Measurements from ENCODE around the gene FAM222A. TPM values are rescaled to one million over a fixed set of nuclear protein-coding genes. Genes with fewer than 3 reads are reported as not detected.

Gene FAM222A
- total RNA-seq, 1 donor from 2014 or later: 0.73 TPM

- no peak for ATAC-seq (ENCODE audit: low read depth)
- Mint-ChIP-seq H3K27me3 (peaks cover 39% of the 10 kb centered on the region), H3K27ac (no peak overlapping the region), H3K9me3 (no peaks in the 10 kb centered on the region), H3K4me3 (no peak overlapping the region), H3K36me3 (ENCODE audit: low read depth) (no peaks in the 10 kb centered on the region), H3K4me1 (no peaks in the 10 kb centered on the region)
- TF ChIP-seq CTCF (IDR thresholded peaks at IDR 0.05): no peak
- CTCF ChIA-PET: no interaction called here
- POLR2A ChIA-PET: no interaction called here
- DNase-seq: no peak
- intact Hi-C loops (cut with micrococcal nuclease): no loop called here
Observed at GRCh38 chr12:109707470-109707821, 6.2 kb upstream of the FAM222A start.

- Mint-ChIP-seq H3K4me1 (peaks cover 5% of the 10 kb centered on the region), H3K36me3 (ENCODE audit: low read depth) (no peaks in the 10 kb centered on the region), H3K4me3 (no peak overlapping the region), H3K27ac (no peak overlapping the region), H3K9me3 (no peaks in the 10 kb centered on the region), H3K27me3 (peaks cover 30% of the 10 kb centered on the region)
- POLR2A ChIA-PET: no interaction called here
- CTCF ChIA-PET: no interaction called here
- TF ChIP-seq CTCF (IDR thresholded peaks at IDR 0.05): no peak
- DNase-seq (no peak), ATAC-seq (ENCODE audit: low read depth) (no peak)
- intact Hi-C loops (cut with micrococcal nuclease): no loop called here
Observed at GRCh38 chr12:109708939-109709338, 4.7 kb upstream of the FAM222A start.

- Mint-ChIP-seq H3K4me3 (no peak overlapping the region), H3K9me3 (no peaks in the 10 kb centered on the region), H3K27ac (no peak overlapping the region), H3K27me3 (peaks cover 30% of the 10 kb centered on the region), H3K4me1 (peaks cover 5% of the 10 kb centered on the region), H3K36me3 (ENCODE audit: low read depth) (no peaks in the 10 kb centered on the region)
- intact Hi-C loops (cut with micrococcal nuclease): no loop called here
- DNase-seq: no peak
- POLR2A ChIA-PET: no interaction called here
- TF ChIP-seq CTCF (IDR thresholded peaks at IDR 0.05): no peak
- ATAC-seq (ENCODE audit: low read depth): no peak
- CTCF ChIA-PET: no interaction called here
Observed at GRCh38 chr12:109709401-109709991, 4.1 kb upstream of the FAM222A start.

- ATAC-seq (ENCODE audit: low read depth): no peak
- peaks cover 30% of the 10 kb centered on the region for H3K27me3 Mint-ChIP-seq
- H3K9me3 Mint-ChIP-seq: no peaks in the 10 kb centered on the region
- peaks cover 11% of the 10 kb centered on the region for H3K4me1 Mint-ChIP-seq
- DNase-seq: no peak
- ChIA-PET CTCF (no interaction called here), POLR2A (no interaction called here)
- intact Hi-C loops (cut with micrococcal nuclease): loop anchor here (5.0 to 10.0 kb wide), 4 partner anchors 192 to 1948 kb away; partner anchors contain the start of genes ISCU, PRDM4, SART3 and TCHP
- no peak overlapping the region for H3K4me3 Mint-ChIP-seq
- TF ChIP-seq CTCF (IDR thresholded peaks at IDR 0.05): no peak
- H3K27ac Mint-ChIP-seq: no peak overlapping the region
- H3K36me3 Mint-ChIP-seq (ENCODE audit: low read depth): no peaks in the 10 kb centered on the region
Observed at GRCh38 chr12:109710205-109710746, 3.3 kb upstream of the FAM222A start.

- Mint-ChIP-seq H3K36me3 (ENCODE audit: low read depth) (no peaks in the 10 kb centered on the region), H3K4me1 (peaks cover 12% of the 10 kb centered on the region), H3K27ac (no peak overlapping the region), H3K27me3 (peaks cover 28% of the 10 kb centered on the region), H3K9me3 (no peaks in the 10 kb centered on the region), H3K4me3 (no peak overlapping the region)
- DNase-seq: no peak
- no peak for TF ChIP-seq CTCF (IDR thresholded peaks at IDR 0.05)
- intact Hi-C loops (cut with micrococcal nuclease): loop anchor here (5.0 to 10.0 kb wide), 4 partner anchors 191 to 1949 kb away; partner anchors contain the start of genes ISCU, PRDM4, SART3 and TCHP
- ChIA-PET POLR2A (no interaction called here), CTCF (no interaction called here)
- no peak for ATAC-seq (ENCODE audit: low read depth)
Observed at GRCh38 chr12:109710747-109711595, 2.7 kb upstream of the FAM222A start.

All from activated B cell treated with CpG ODN at 0.5 μM for 24 hours (primary cell).